ENCODE results near the gene ZMIZ1.
A peak's percentile ranks its signal among the peaks of the same experiment; 100 is the strongest.
"Not testable (repeated sequence)": the region's sequence is repeated elsewhere in the genome, so short reads cannot be mapped to it uniquely, and the experiment has no call there.

Gene ZMIZ1

DNA sequence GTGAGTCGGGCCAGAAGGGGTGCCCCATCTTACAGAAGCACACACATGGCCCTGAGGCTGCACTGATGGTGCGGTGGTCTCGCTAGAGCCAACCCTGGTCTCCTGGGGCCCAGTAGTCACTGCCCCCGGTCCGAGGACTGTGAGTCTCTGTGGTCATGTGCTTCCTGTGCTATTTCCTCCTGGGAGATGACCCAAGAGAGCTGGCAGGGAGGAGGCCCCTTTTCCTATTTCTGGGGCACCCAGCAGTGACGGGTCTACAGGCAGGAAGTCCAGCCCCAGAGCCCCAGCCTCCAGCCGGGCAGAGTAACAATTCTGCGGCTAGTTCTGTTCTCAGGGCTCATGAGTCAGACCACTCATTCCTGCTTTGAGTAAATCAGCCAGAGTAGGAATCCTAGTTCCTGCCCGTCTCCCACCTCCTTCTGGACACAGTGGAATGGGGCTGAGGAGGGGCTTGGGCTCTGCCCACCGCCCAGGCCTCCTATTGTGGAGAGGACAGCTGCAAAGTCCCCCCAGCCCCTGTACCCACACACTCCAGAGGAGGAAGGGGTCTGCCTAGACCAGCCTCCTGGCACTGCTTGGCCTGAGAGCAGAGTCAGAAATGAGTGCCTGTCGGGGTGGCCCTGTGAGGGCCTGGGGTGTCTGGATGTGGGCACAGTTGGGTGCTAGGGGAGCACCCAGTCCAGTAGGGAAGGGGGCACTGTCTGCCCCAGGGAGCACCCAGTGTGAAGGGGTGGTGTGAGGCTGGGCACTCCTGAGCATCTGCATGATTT lies 198.0 kb downstream of the ZMIZ1 start:
- peak; percentile 35; the same call in 1 of the 2 replicates for TF ChIP-seq POLR2A (IDR thresholded peaks at IDR 0.05; ENCODE audit: low read depth, low read length)
- DNase-seq (ENCODE audit: insufficient read length, low spot score) = peak; percentile 98
- peak; percentile 67 for FAIRE-seq

- no peak for TF ChIP-seq POLR2A (IDR thresholded peaks at IDR 0.05; ENCODE audit: low read depth, low read length)
- DNase-seq (ENCODE audit: insufficient read length, low spot score) = no peak
- FAIRE-seq = no peak
Measured at GRCh38 chr10:79267499-79267898, 198.7 kb downstream of the ZMIZ1 start.

- no peak for TF ChIP-seq POLR2A (IDR thresholded peaks at IDR 0.05; ENCODE audit: low read depth, low read length)
- DNase-seq (ENCODE audit: insufficient read length, low spot score) = peak; percentile 74
- FAIRE-seq = no peak
Measured at GRCh38 chr10:79268161-79268601, 199.4 kb downstream of the ZMIZ1 start.

GRCh38 chr10:79268742-79269141 lies 200.0 kb downstream of the ZMIZ1 start:
- DNase-seq (ENCODE audit: insufficient read length, low spot score) = no peak
- FAIRE-seq = no peak
- no peak for TF ChIP-seq POLR2A (IDR thresholded peaks at IDR 0.05; ENCODE audit: low read depth, low read length)

DNA sequence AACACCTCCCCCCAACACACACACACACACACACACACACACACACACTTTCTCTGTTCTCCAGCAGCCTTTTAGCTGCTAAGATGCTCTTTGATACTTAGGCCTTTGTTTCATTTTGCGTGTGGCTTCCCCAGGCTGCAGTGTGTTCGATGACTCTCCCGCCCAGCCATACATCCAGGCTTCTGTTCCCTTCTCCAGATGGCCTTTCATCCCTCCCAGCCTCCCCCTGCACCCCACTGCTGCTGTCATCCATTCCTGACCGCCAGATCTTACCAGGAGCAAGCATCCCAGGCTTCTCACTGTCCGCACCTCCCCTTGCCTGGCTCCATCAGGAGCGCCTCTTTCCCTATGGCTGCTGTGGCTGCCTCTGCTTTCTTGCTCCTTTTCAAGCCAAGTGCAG lies 200.7 kb downstream of the ZMIZ1 start:
- TF ChIP-seq POLR2A (IDR thresholded peaks at IDR 0.05; ENCODE audit: low read depth, low read length) = no peak
- FAIRE-seq (no peak), DNase-seq (ENCODE audit: insufficient read length, low spot score) (no peak)

DNA sequence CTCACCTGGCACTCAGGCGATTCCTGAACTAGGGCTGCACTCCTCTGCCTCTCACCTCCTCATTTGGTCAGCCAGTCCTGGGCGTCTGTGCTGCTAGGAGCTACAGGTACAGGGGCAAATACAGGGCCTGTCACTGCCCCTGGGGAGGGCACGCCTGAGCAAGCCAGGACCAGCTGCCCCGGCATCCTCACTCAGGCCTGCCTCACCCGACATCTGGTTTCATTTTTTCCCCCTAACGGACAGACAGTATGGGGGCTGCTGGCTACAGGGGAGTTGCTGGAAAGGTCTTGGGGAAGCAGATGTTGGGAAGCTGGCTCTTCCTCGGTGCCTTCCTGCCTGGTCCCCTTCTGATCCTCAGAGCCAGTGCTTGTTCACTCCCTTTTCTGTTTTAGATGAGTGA lies 201.2 kb downstream of the ZMIZ1 start:
- DNase-seq (ENCODE audit: insufficient read length, low spot score) (no peak), FAIRE-seq (no peak)
- no peak for TF ChIP-seq POLR2A (IDR thresholded peaks at IDR 0.05; ENCODE audit: low read depth, low read length)

GRCh38 chr10:79270466-79271246 lies 201.9 kb downstream of the ZMIZ1 start:
- DNase-seq (ENCODE audit: insufficient read length, low spot score) (no peak), FAIRE-seq (no peak)
- TF ChIP-seq POLR2A (IDR thresholded peaks at IDR 0.05; ENCODE audit: low read depth, low read length) = no peak

DNA sequence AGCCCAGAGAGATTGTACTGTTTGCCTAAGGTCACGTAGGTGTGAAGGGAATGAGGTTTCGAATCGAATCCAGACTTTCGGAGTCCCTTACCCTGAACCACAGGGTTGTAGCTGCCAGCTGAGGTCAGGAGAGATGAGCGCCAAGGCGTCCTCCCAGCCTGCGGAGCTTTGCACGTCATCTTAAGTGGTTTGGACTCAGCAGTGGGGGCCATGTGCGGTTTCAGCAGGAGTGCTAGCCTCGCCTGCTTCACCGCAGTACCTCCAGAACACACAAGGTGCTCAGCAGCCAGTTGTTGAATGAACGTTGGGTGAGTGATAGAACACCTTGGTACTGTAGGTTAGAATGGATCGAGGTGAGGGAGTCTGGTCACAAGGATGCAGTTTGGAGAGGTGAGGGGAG lies 203.6 kb downstream of the ZMIZ1 start:
- TF ChIP-seq POLR2A (IDR thresholded peaks at IDR 0.05; ENCODE audit: low read depth, low read length) = no peak
- DNase-seq (ENCODE audit: insufficient read length, low spot score) (no peak), FAIRE-seq (no peak)

- FAIRE-seq = no peak
- no peak for TF ChIP-seq POLR2A (IDR thresholded peaks at IDR 0.05; ENCODE audit: low read depth, low read length)
- no peak for DNase-seq (ENCODE audit: insufficient read length, low spot score)
Measured at GRCh38 chr10:79273604-79274003, 204.8 kb downstream of the ZMIZ1 start.

DNA sequence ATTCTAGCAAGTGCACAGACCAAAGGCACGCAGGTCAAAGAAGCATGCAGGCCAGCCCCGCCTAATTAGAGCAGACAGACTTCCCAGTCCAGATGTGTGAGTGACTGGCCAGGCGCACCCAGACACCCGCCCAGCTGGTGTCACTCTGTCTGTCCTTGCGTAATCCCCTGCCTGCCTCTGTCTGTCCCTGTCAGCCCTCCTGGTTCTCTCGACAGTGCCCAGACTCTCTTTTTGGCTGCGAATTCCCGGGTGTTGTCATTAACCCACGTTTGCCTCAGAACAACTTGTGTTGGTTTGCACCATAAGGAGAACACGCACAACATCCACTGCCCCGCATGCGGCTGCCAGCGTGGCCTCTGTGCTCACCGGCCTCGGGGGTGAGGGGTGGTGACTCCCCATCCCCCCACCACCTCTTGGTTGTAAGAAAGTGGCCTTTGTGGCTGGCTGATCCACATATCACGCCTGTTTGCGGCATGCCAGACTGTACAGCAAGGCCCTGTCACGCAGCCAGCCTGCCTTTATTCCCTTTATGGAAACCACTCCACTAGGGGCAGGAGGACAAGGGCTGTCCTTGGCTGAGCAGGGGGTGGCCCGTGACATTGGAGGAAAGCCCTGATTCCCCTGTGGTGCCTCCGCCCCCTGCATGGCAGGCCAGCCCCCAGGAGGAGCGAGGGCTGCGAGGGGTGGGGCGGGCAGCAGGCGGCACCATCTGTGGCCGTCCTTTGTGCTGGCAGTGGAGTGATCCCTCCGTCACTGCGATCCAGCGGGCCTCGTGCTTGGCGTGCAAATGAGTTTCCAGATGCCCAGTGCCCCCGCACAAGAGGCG lies 205.7 kb downstream of the ZMIZ1 start:
- no peak for FAIRE-seq
- TF ChIP-seq POLR2A (IDR thresholded peaks at IDR 0.05; ENCODE audit: low read depth, low read length) = no peak
- no peak for DNase-seq (ENCODE audit: insufficient read length, low spot score)

GRCh38 chr10:79275105-79275430 lies 206.3 kb downstream of the ZMIZ1 start:
- FAIRE-seq = no peak
- no peak for TF ChIP-seq POLR2A (IDR thresholded peaks at IDR 0.05; ENCODE audit: low read depth, low read length)
- DNase-seq (ENCODE audit: insufficient read length, low spot score) = no peak

DNA sequence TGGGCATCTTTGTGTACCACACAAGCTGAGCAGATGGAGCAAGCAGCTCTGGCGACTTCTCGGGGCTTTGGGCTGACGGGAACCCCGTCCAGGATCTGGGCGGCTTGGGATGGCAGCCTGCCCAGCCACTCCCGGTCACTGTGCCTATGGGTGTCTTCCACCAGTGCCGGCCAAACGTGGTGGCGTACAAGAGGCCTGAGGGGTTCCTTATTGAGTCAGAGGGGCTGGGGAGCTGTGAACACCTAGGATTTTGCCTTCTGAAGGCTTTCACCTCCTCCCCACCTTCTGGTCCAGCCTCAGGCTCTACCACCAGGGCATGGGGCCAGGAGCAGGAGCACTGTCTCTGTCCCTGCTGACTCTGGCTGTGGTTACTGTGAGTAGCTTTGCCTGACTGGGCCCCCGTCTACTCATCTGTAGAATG lies 206.7 kb downstream of the ZMIZ1 start:
- DNase-seq (ENCODE audit: insufficient read length, low spot score) (no peak), FAIRE-seq (no peak)
- no peak for TF ChIP-seq POLR2A (IDR thresholded peaks at IDR 0.05; ENCODE audit: low read depth, low read length)

- FAIRE-seq (no peak), DNase-seq (ENCODE audit: insufficient read length, low spot score) (no peak)
- TF ChIP-seq POLR2A (IDR thresholded peaks at IDR 0.05; ENCODE audit: low read depth, low read length) = no peak
Measured at GRCh38 chr10:79277579-79278269, 209.0 kb downstream of the ZMIZ1 start.

- not testable (repeated sequence) for DNase-seq (ENCODE audit: insufficient read length, low spot score); FAIRE-seq
Measured at GRCh38 chr10:79279047-79279446, 210.3 kb downstream of the ZMIZ1 start.
